C4-2B (cell line): ENCODE results near the gene RAD17.
"Not testable (repeated sequence)": the region's sequence is repeated elsewhere in the genome, so short reads cannot be mapped to it uniquely, and the experiment has no call there.

Experiments used
- H3K27ac ChIP-seq: fragments of 450-650 bp; 2 replicates; pipeline ENCODE4 v1.5.1; 2017
- CTCF ChIP-seq: fragments of 450-650 bp; conservative IDR thresholded peaks from 2 replicates; pipeline ENCODE4 v1.5.1; 2017; ENCODE audit warnings: mild to moderate bottlenecking
- ZFX ChIP-seq: fragments of 450-650 bp; IDR thresholded peaks from 2 replicates; pipeline ENCODE4 v1.6.1; 2017

Gene RAD17

DNA sequence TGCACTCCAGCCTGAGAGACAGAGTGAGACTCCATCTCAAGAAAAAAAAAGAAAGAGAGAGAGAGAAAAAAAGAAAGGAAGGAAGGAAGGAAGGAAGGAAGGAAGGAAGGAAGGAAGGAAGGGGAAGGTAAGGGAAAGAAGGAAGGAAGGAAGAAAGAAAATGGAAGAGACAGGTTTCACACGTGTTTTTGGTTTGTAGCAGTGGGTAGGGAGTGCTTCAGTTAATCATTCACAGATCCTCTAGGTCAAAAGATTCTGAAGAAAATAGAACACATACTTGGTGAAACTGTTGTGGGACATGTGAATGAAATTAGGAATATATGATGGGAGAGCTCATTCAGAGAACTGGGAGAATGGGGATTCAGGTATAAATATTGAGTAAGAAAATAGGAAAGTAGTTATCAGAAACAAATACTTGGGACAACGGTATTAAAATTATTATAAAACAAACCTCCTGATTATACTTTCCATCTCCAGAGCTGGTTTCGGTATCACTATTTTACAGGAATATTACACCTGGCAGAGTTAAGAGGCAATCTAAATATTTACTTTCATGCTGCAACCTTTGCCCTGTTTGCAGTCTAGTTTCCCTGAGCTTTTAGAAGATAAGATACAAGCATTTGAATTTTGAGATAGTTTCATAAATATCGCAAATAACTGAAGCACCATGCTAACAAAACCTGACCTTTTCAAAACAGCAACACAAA lies 82.5 kb downstream of the RAD17 start:
- no peak for TF ChIP-seq ZFX
- no peak for TF ChIP-seq CTCF
- H3K27ac ChIP-seq: peak overlapping the region; percentile 33; the same call in 1 of the 2 replicates

DNA sequence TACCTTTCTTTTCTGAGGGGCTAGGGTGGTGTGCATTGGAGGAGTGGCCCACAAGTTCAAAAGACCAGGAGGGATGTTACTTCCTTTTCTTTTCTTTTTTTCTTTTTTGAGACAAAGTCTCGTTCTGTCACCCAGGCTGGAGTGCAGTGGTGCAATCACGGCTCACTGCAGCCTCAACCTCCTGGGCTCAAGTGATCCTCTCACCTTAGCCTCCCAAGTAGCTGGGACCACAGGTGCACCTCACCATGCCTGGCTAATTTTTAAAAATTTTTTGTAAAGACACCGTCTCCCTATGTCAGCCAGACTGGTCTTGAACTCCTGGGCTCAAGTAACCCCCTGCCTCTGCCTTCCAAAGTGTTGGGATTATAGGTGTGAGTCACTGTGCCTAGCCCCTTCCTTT lies 83.9 kb downstream of the RAD17 start:
- not testable (repeated sequence) for H3K27ac ChIP-seq

DNA sequence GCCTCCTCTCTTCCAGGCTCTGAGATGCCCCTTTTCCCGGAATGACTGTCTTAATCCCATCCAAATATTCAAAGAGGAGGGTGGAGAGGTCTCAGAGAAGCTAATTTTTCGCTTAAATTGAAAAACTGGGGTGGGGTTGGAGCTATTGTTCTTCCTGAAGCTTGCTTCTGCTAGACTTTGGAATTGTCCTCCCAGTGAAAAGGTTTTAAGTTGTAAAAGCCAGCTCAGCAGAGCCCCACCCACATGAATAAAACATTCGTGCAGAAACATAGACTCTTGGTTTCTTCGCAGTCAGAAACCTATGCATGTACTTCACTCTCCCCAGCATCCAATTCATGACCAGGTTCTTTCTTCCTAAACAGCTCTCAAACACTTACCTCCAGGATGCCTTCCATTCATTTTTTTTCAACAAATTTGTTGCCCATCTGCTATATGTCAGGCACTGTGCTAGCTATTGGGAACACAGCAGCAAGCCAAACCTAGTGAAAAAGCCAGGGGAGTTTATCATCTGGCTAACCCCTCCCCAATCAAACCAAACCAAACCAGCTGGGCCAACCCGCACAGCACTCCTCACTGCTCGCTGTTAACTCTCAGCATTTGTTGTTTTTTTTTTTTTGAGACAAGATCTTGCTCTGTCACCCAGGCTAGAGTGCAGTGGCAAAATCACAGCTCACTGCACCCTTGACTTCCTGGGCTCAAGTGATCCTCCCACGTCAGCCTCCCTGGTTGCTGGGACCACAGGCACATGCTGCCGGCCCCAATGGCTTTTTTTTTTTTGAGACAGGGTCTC lies 85.0 kb downstream of the RAD17 start:
- TF ChIP-seq ZFX (no peak), CTCF (no peak)
- H3K27ac ChIP-seq: no peak overlapping the region

DNA sequence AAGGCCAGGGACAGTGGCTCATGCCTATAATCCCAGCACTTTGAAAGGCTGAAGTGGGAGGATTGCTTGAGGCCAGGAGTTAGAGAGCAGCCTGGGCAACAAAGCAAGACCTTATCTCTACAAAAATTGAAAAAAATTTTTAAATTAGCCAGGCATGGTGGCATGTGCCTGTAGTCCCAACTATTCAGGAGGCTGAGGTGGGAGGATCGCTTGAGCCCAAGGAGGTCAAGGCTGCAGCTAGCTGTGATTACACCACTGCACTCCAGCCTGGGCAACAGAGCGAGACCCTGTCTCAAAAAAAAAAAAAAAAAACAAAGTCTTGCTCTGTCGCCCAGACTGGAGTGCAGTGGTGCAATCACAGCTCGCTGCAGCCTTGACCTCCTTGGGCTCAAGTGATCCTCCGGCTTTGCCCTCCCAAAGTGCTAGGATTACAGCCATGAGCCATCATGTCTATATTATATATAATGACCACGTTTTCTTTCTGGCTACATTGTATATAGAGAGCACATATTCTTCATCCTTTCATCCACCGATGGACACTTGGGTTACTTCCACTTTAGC lies 85.9 kb downstream of the RAD17 start:
- H3K27ac ChIP-seq: not testable (repeated sequence)

DNA sequence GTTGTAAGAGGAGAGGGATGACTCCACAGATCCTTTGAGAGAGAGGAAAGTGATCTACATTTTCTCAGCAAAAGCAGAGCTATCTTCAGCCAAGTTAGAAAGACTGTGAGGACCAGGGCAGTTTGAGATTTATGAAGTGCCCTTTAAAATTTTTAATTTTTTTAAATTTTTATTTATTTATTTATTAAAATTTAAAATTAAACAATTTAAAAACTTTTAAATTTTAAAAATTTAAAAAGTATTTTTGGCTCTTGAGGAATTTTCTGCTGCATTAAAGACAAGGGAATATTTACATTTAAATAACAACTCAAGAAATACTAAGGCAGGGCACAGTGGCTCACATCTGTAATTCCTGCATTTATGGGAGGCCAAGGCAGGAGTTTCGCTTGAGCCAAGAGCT lies 92.6 kb downstream of the RAD17 start:
- no peak for TF ChIP-seq ZFX
- no peak overlapping the region for H3K27ac ChIP-seq
